CD4-positive, alpha-beta T cell treated with Interleukin-4 for 4 hours (primary cell): ENCODE data around the gene RPL7A.
A peak's percentile ranks its signal among the peaks of the same experiment; 100 is the strongest.
"Not testable (repeated sequence)": the region's sequence is repeated elsewhere in the genome, so short reads cannot be mapped to it uniquely, and the experiment has no call there.

ENCODE experiments used
- DNase-seq: peaks from one replicate; pipeline ENCODE4 v3.0.0-alpha.2; 2020

The RPL7A gene

GRCh38 chr9:133370685-133371084 lies 22.7 kb downstream of the RPL7A start:
- peak; percentile 80 for DNase-seq

- DNase-seq = peak; percentile 85
Observed at GRCh38 chr9:133371261-133371711, 23.3 kb downstream of the RPL7A start.

- DNase-seq = no peak
Observed at GRCh38 chr9:133372144-133372543, 24.1 kb downstream of the RPL7A start.

- DNase-seq = peak; percentile 68
Observed at GRCh38 chr9:133374612-133375115, 26.6 kb downstream of the RPL7A start.

- DNase-seq = no peak
Observed at GRCh38 chr9:133375116-133375723, 27.2 kb downstream of the RPL7A start.

- peak; percentile 92 for DNase-seq
Observed at GRCh38 chr9:133375724-133376654, 28.0 kb downstream of the RPL7A start, which contains the start of the genes STKLD1 and SURF4. Gene STKLD1, plus strand, starts transcription at chr9:133376366. Its CDS starts 108 bp downstream, at chr9:133376474. Gene SURF4, minus strand, starts transcription at chr9:133376060. Its CDS starts 91 bp downstream, at chr9:133375969.

- DNase-seq = not testable (repeated sequence)
Observed at GRCh38 chr9:133377280-133377679, 29.3 kb downstream of the RPL7A start.

GRCh38 chr9:133377721-133378216 lies 29.8 kb downstream of the RPL7A start:
- DNase-seq = no peak

- no peak for DNase-seq
Observed at GRCh38 chr9:133378408-133378962, 30.5 kb downstream of the RPL7A start.

GRCh38 chr9:133379153-133380086 lies 31.4 kb downstream of the RPL7A start:
- no peak for DNase-seq

- no peak for DNase-seq
Observed at GRCh38 chr9:133380734-133381133, 32.7 kb downstream of the RPL7A start.

GRCh38 chr9:133382507-133383141 lies 34.6 kb downstream of the RPL7A start:
- no peak for DNase-seq

GRCh38 chr9:133383438-133383837 lies 35.4 kb downstream of the RPL7A start:
- DNase-seq = no peak

GRCh38 chr9:133384736-133385321 lies 36.8 kb downstream of the RPL7A start:
- no peak for DNase-seq

- no peak for DNase-seq
Observed at GRCh38 chr9:133385452-133385851, 37.4 kb downstream of the RPL7A start.

GRCh38 chr9:133386338-133386737 lies 38.3 kb downstream of the RPL7A start:
- no peak for DNase-seq

GRCh38 chr9:133387680-133388079 lies 39.7 kb downstream of the RPL7A start:
- no peak for DNase-seq

- no peak for DNase-seq
Observed at GRCh38 chr9:133389025-133389557, 41.1 kb downstream of the RPL7A start.

- DNase-seq = no peak
Observed at GRCh38 chr9:133389562-133389961, 41.5 kb downstream of the RPL7A start.

- DNase-seq = no peak
Observed at GRCh38 chr9:133390713-133391112, 42.7 kb downstream of the RPL7A start.

GRCh38 chr9:133391449-133391848 lies 43.4 kb downstream of the RPL7A start:
- not testable (repeated sequence) for DNase-seq
